HG03432 (cell line): Measurements from ENCODE around the gene TOMM22.

Experiments used
- ATAC-seq: cut with Tn5 transposase; IDR thresholded peaks from one replicate; pipeline ENCODE4 v1.9.1; 2021; ENCODE audit warnings: mild to moderate bottlenecking, moderate library complexity; ENCODE audit not compliant: unreplicated experiment

TOMM22 gene

GRCh38 chr22:38713921-38714320, 32.2 kb downstream of the TOMM22 start:
- ATAC-seq: no peak

GRCh38 chr22:38715176-38715764, 33.5 kb downstream of the TOMM22 start:
- ATAC-seq: no peak

GRCh38 chr22:38715852-38716251, 34.1 kb downstream of the TOMM22 start:
- ATAC-seq: no peak

GRCh38 chr22:38716271-38716670, 34.5 kb downstream of the TOMM22 start:
- ATAC-seq: no peak

GRCh38 chr22:38716826-38717225, 35.1 kb downstream of the TOMM22 start:
- no peak for ATAC-seq

- no peak for ATAC-seq
Measured at GRCh38 chr22:38717244-38717643, 35.5 kb downstream of the TOMM22 start.

GRCh38 chr22:38718414-38718813, 36.7 kb downstream of the TOMM22 start:
- no peak for ATAC-seq

- ATAC-seq: no peak
Measured at GRCh38 chr22:38719196-38719595, 37.4 kb downstream of the TOMM22 start.

GRCh38 chr22:38720350-38720749, 38.6 kb downstream of the TOMM22 start:
- no peak for ATAC-seq

- no peak for ATAC-seq
Measured at GRCh38 chr22:38721551-38721950, 39.8 kb downstream of the TOMM22 start.

GRCh38 chr22:38724176-38724575, 42.4 kb downstream of the TOMM22 start:
- no peak for ATAC-seq

GRCh38 chr22:38724926-38725571, 43.3 kb downstream of the TOMM22 start:
- no peak for ATAC-seq

- ATAC-seq: no peak
Measured at GRCh38 chr22:38725900-38726655, 44.3 kb downstream of the TOMM22 start.

GRCh38 chr22:38727123-38727522, 45.4 kb downstream of the TOMM22 start:
- no peak for ATAC-seq

- ATAC-seq: no peak
Measured at GRCh38 chr22:38727530-38728451, 46.0 kb downstream of the TOMM22 start.

- no peak for ATAC-seq
Measured at GRCh38 chr22:38728871-38729796, 47.4 kb downstream of the TOMM22 start.

- ATAC-seq: no peak
Measured at GRCh38 chr22:38729946-38730345, 48.2 kb downstream of the TOMM22 start.

GRCh38 chr22:38730411-38730871, 48.7 kb downstream of the TOMM22 start:
- no peak for ATAC-seq

- ATAC-seq: no peak
Measured at GRCh38 chr22:38731703-38732161, 50.0 kb downstream of the TOMM22 start.
